HG03103 (cell line): ENCODE data around the gene PI3.

Source experiments
- ATAC-seq: cut with Tn5 transposase; IDR thresholded peaks from one replicate; pipeline ENCODE4 v1.9.1; 2021; ENCODE audit warnings: low read depth; ENCODE audit not compliant: unreplicated experiment

PI3 gene

GRCh38 chr20:45183084-45183483 is 8.4 kb downstream of the PI3 start:
- no peak for ATAC-seq

GRCh38 chr20:45187693-45188092 is 13.0 kb downstream of the PI3 start:
- no peak for ATAC-seq

- no peak for ATAC-seq
These were observed 14.4 kb downstream of the PI3 start for GRCh38 chr20:45189067-45189609.

- ATAC-seq = no peak
These were observed 15.2 kb downstream of the PI3 start for GRCh38 chr20:45189861-45190260.

GRCh38 chr20:45191926-45192325 is 17.2 kb downstream of the PI3 start:
- ATAC-seq = no peak

- no peak for ATAC-seq
These were observed 18.6 kb downstream of the PI3 start for GRCh38 chr20:45193331-45193730.

GRCh38 chr20:45206725-45207124 is 32.0 kb downstream of the PI3 start, which contains the start of gene SEMG1:
Gene SEMG1, plus strand, starts transcription at chr20:45207033. Its CDS starts 21 bp downstream, at chr20:45207054.
- no peak for ATAC-seq

GRCh38 chr20:45209924-45210323 is 35.2 kb downstream of the PI3 start:
- ATAC-seq = no peak

GRCh38 chr20:45211569-45212474 is 37.1 kb downstream of the PI3 start:
- ATAC-seq = no peak

GRCh38 chr20:45212836-45213235 is 38.1 kb downstream of the PI3 start:
- ATAC-seq = no peak

GRCh38 chr20:45218124-45218523 is 43.4 kb downstream of the PI3 start:
- no peak for ATAC-seq

GRCh38 chr20:45218636-45219035 is 43.9 kb downstream of the PI3 start:
- no peak for ATAC-seq

GRCh38 chr20:45221076-45221475 is 46.4 kb downstream of the PI3 start, which contains the start of gene SEMG2:
Gene SEMG2, plus strand, starts transcription at chr20:45221373. Its CDS starts 17 bp downstream, at chr20:45221390.
- no peak for ATAC-seq

- no peak for ATAC-seq
These were observed 48.4 kb downstream of the PI3 start for GRCh38 chr20:45223136-45223535.
